ENCODE results near the gene COL28A1. TPM values are rescaled to one million over a fixed set of nuclear protein-coding genes. Genes with fewer than 3 reads are reported as not detected.

COL28A1 gene
- total and polyA plus RNA-seq, 2 of the 13 experiments (the other 11 are each of a cell fraction or from before 2014, with no cell fraction given), result 0.07 to 0.15 TPM

- no peak overlapping the region for H3K4me3 ChIP-seq (replicated peaks in 1 of 3; ENCODE audit: insufficient read depth in 1 of 3, low read depth in 2 of 3, low read length in 3 of 3)
- ChIA-PET CTCF (ENCODE audit: low intra/inter-chr PET ratio, low total read pairs) (no interaction called here), POLR2A (no interaction called here)
- no peak for ATAC-seq
- no TSS peak for BruUV-seq (replicated peaks)
- 0 out of 5 replicates have a peak, but pooled peaks cover 0 to 3% of the 10 kb centered on the region in 2 experiments for H3K27me3 ChIP-seq (ENCODE audit: control insufficient read depth in 1 of 2, insufficient read depth in 2 of 2, low read length in 2 of 2)
- H3K79me2 ChIP-seq (ENCODE audit: insufficient read depth, low read length), result no peaks in the 10 kb centered on the region
- in situ Hi-C loops (cut with HindIII; ENCODE audit: extremely low pct_ligation_motif_present, low pct_unique_long_range_greater_than_20kb), result loop anchor here (5.0 to 10.0 kb wide), 2 partner anchors 110 to 787 kb away; partner anchors contain the start of gene COL28A1
- H4K20me1 ChIP-seq (ENCODE audit: insufficient read depth, low read length), result no peaks in the 10 kb centered on the region
- no peak overlapping the region for H2AFZ ChIP-seq (ENCODE audit: low read length)
- no peaks in the 10 kb centered on the region for H3K9me3 ChIP-seq (ENCODE audit: low read length)
- H3K4me1 ChIP-seq (ENCODE audit: insufficient read depth, low read length), result no peaks in the 10 kb centered on the region
- no peak for DNase-seq (ENCODE audit: low spot score)
- WGBS (ENCODE audit: low lambda C conversion rate), result 8% methylated on average over 1 of the region's 1 CpG
- intact Hi-C loops (cut with micrococcal nuclease; ENCODE audit: unreplicated experiment), result loop anchor here (10.0 kb wide), 2 partner anchors 217 to 337 kb away; partner anchors contain the start of gene UMAD1
- no peak overlapping the region for H3K27ac ChIP-seq (ENCODE audit: extremely low read length, insufficient read depth, low read length)
- no peak overlapping the region for H3K4me2 ChIP-seq (ENCODE audit: low read depth, low read length)
- no peak for FAIRE-seq
- no peak overlapping the region for H3K9ac ChIP-seq (ENCODE audit: insufficient read depth, low read depth, low read length)
- no peaks in the 10 kb centered on the region for H3K36me3 ChIP-seq (replicated peaks in 1 of 2; ENCODE audit: control insufficient read depth in 1 of 2, insufficient read depth in 2 of 2, low read length in 2 of 2)
- no peak for TF ChIP-seq PRDM15 (CRISPR knock-in tag; IDR thresholded peaks at IDR 0.05)
- no peak for TF ChIP-seq ARNT2 (CRISPR knock-in tag; IDR thresholded peaks at IDR 0.05; ENCODE audit: low read depth)
- no peak for TF ChIP-seq ZBTB40 (IDR thresholded peaks at IDR 0.05)
- no peak for TF ChIP-seq ZBTB40 (CRISPR knock-in tag; IDR thresholded peaks at IDR 0.05)
- TF ChIP-seq PLRG1 (conservative IDR thresholded peaks at IDR 0.05), result no peak
- no peak for TF ChIP-seq MTA1 (CRISPR knock-in tag; IDR thresholded peaks at IDR 0.05; ENCODE audit: borderline replicate concordance)
- no peak for TF ChIP-seq CCDC6 (CRISPR knock-in tag; IDR thresholded peaks at IDR 0.05)
- TF ChIP-seq BRCA1 (CRISPR knock-in tag; IDR thresholded peaks at IDR 0.05), result no peak
- TF ChIP-seq CHD2 (IDR thresholded peaks at IDR 0.05; ENCODE audit: low read depth, low read length), result no peak
- TF ChIP-seq SALL2 (CRISPR knock-in tag; IDR thresholded peaks at IDR 0.05), result no peak
- TF ChIP-seq CC2D1A (CRISPR knock-in tag; IDR thresholded peaks at IDR 0.05), result no peak
These were observed 108.3 kb downstream of the COL28A1 start for GRCh38 chr7:7427363-7427762.

Measured in HepG2 (cell line).